HG02840 (cell line): Measurements from ENCODE around the gene PLXNA2.

Experiments
- ATAC-seq: cut with Tn5 transposase; IDR thresholded peaks from one replicate; pipeline ENCODE4 v1.9.1; 2021; ENCODE audit warnings: mild to moderate bottlenecking, moderate library complexity, moderate number of reproducible peaks; ENCODE audit not compliant: unreplicated experiment, low FRiP score

The PLXNA2 gene

GRCh38 chr1:208183977-208184911 lies 59.9 kb downstream of the PLXNA2 start:
- ATAC-seq, result no peak

- ATAC-seq, result no peak
These were observed 61.1 kb downstream of the PLXNA2 start for GRCh38 chr1:208182880-208183645.

GRCh38 chr1:208181364-208181763 lies 62.8 kb downstream of the PLXNA2 start:
- ATAC-seq, result no peak

DNA sequence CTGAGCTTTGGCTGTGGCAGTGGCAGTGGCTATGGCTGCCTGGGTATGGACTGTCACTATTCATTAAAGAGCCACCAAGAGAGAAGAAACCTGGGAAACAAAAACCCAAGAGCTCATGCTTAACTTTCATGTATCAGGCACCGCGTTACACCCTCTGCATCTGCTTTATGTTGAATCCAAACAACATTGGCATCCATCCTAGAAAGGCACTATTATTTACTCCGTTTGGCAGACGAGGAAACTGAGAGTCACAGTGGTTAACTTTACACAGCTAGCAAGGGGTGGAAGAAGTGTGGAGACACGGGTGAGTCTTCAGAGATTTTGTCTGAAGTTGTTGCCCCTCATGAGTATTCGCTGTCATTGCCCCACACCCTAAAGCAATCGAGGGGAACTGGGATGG lies 63.8 kb downstream of the PLXNA2 start:
- ATAC-seq, result no peak

DNA sequence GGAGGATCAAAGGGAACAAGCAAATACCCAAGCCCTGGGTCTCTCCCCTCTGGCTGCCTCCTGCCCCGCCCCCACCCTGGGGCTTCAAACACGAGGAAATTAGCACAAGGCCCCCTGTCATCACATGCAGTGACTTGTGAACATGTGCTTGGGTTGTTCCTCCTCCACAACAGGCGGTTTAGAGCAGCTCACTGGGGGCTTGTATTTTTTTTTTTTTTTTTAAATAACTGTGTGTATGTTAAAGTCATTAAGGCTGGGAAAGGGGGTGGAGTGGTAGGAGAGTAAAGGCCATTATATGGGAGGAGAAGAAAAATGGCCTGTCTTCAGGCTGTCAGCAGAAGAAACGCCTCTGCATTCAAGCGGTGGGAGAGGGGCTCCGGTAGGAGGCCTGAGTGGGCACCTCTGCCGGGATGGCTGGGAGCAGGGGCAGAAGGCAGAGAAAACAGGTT lies 64.2 kb downstream of the PLXNA2 start:
- no peak for ATAC-seq

DNA sequence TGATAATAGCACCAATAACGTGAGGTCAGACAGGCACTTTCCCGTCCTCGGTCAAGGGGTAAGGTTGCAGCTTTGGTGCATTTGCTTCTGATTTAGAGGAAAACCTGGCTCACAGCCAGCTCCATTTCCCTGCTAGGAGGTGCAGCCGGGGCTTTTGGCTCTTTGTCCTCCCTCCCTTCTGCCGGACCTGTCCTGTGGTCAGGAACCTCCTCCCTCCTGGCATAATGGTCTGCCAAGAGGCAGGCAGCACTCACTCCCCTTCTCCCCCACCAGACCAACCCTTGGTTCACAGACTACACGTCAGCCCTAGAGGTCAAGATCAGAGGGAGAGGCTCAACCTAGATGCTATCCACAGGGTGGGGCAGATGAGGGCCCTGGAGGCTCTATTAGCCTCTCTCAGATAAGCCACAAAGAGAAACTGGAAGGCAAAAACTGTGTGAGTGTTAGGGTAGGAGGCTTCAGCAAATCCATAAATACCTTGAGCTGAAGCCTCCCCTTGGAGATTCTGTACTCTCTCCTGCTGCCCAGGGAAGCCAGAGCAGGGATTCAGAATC lies 64.8 kb downstream of the PLXNA2 start:
- no peak for ATAC-seq

DNA sequence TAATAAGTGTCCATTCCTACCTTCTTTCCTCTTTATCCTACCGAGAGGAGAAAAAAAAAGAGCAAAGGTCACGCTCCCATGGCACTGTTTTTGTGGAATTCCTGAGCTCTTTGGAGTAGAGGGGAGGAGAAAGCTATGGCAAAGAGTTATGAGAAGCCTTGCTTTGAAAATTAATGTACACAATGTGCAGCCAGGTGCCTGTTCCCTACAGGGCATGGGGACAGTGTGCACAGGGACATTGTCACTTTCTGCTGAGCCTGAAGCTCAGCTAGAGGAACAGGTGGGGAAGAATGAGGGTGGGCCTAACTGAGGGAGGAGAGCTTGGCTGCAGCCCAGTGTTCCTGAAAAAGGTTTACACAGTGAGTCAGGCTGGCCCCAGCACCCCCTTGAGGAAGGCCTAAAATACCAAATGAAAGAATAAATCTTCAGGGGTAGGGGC lies 66.1 kb downstream of the PLXNA2 start:
- ATAC-seq, result no peak

GRCh38 chr1:208177656-208178055 lies 66.5 kb downstream of the PLXNA2 start:
- ATAC-seq, result no peak

- ATAC-seq, result no peak
These were observed 67.5 kb downstream of the PLXNA2 start for GRCh38 chr1:208176649-208177048.

DNA sequence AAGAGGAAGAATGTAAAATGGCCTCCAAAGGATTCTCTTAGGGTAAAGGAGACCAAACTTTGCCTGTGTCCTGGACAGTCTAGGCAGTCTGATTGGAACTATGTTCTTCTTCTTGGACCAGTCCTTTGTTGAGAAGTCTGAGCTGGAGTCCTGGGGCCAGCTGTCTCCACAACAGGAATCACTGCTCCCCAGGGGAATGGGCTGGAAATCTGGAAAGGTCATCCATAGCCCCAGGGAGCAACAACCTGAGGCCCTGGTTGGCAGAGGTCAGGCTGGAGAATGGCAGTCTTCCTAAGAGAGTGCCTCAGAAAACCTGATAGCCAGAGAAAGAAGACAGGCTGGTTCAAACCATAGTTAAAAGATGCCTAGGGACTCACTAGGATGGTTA lies 68.7 kb downstream of the PLXNA2 start:
- ATAC-seq, result no peak

GRCh38 chr1:208174731-208175507 lies 69.3 kb downstream of the PLXNA2 start:
- no peak for ATAC-seq

GRCh38 chr1:208174200-208174599 lies 70.0 kb downstream of the PLXNA2 start:
- no peak for ATAC-seq

DNA sequence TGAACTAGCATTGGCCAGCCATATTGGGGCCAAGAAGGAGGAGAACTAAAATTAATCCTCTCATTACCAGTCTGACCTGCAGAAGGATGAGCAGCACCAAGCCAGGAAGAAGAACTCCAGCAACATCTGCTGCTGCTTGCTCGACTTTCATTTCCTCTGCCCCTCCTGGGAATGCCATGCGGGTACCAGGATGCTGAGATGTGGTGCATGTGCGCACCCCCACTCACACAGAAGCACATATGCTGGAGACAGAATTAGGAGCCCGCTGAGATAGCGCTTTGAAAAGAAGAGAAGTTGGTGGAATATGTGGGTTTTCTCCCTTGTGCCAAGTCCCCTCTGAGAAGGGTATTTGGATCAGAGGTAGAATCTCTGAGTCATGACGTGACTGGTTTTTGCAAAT lies 70.4 kb downstream of the PLXNA2 start:
- ATAC-seq, result no peak

DNA sequence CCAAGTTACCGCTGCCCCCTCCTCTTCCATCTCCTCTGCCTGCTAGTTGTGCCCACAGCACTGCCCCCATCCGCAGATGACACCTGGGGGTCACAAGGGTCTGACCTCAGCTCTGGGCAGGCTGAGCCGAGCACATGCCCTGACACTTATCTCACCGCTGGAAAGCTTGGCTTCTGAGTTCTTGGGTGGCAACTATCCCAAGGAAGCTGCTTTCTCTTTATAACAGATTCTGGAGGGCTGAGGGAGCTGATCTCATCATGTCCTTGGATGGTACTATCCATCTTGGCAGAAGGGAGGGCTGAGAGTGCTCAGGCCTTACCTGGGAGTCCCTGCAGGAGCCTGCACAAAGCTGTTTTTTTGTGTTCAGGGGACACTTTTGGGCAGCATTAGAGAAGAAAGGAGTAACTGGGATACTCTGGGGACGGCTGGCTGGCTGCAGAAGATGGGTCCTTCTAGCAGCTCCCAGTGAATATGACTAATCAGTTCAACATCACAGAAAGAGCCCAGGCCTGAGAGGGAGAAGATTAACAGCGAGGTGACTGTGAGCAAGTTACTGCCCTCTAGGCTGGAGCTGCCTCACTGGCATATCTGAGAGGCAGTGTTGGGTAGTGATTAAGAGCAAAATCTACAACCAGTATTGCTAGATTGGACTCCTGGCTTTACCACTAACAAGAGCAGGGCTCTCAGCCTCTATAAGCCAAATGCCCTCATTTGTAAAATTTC lies 71.6 kb downstream of the PLXNA2 start:
- ATAC-seq, result no peak

DNA sequence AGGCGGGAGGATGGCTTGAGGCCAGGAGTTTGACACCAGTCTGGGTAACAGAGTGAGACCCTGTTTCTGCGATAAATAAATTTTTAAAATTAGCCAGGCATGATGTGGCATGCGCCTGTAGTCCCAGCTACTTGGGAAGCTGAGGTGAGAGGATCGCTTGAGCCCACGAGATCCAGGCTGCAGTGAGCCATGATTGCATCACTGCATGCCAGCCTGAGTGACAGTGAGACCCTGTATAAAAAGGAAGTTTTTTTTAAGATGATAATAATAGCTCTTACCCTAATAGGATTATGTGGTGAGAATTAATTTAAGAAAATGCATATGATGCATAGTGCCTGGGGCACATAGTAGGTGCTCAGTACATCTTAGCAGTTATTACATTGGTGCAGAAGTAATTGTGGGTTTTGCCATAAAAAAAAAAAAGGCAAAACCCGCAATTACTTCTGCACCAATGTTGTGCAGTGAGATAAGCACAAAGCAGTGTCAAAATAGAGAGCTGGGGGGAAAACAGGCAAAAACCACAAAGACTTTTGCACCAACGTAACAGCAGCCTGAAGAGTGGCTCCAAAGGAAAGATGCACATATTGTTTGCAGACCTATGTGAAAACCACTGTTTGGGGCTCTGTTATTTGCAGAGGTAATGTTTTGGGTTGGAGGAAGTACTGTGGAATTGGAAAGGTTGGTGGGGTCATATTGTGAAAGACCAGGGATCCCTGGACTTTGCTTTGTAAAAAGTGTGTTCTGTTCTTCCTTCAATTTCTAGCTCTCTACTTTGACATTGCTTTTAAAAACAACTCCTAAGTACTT lies 72.4 kb downstream of the PLXNA2 start:
- no peak for ATAC-seq

GRCh38 chr1:208170252-208170651 lies 73.9 kb downstream of the PLXNA2 start:
- no peak for ATAC-seq

DNA sequence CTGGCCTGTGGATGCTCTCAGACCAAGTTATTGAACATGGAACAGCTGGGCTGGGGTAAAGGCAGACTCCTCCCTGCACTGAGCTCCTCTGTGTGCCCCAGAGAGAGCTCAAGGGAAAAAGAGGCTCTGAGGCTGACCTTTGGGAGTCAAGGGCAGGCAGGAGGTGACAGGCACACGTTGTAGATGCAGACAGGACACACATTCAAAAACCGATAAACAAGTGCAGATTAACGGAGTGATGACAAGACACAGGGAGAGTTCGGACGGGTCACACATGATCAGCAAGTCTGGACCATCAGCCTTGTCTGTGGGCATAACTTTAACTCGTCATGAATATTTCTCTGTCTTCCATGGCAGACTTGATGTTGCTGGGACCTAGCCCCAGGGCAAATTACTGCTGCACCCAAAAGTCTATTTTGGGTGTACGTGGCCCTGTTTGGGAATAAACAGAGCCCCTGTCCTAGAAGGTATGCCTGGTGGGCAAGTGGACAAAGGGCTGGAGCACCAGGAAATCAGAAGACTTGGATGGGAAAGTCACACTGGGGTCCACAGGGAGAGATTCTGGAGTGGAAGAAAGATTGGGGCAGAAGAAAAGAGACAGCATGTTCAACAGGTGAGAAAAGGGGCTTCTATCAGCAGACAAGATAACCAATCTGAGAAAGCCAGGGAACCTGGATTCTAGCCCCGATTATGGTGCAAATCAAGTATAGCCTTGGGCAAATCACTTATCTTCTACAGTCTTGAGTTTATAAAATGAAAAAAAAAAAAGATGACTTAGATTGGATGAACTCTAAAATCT lies 74.9 kb downstream of the PLXNA2 start:
- no peak for ATAC-seq

GRCh38 chr1:208167261-208167869 lies 76.8 kb downstream of the PLXNA2 start:
- ATAC-seq, result no peak
